ENCODE results near the gene RABGAP1L. TPM values are rescaled to one million over a fixed set of nuclear protein-coding genes. Genes with fewer than 3 reads are reported as not detected.
"Not testable (repeated sequence)": the region's sequence is repeated elsewhere in the genome, so short reads cannot be mapped to it uniquely, and the experiment has no call there.

Gene RABGAP1L
- total RNA-seq, 1 experiment from 2014 or later = 20.8 TPM

DNA sequence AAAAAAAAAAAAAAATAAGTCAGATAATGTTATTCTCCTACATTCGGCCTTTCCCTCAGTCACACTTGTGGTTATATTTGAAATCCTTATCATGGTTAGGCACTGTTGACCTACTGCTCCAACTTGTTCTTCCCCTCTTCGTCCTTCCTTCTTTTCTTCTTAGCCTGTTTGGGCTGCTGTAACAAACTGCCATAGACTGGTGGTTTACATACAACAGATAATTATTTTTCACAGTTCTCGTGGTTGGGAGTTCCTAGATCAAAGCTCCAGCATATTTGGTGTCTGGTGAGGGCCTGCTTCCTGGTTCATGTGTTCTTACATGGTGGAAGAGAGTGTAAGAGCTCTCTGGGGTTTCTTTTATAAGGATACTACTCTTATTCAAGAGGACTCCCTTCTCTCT, 73.4 kb downstream of the RABGAP1L start:
- no peak for DNase-seq (ENCODE audit: extremely low read depth, low read depth)

DNA sequence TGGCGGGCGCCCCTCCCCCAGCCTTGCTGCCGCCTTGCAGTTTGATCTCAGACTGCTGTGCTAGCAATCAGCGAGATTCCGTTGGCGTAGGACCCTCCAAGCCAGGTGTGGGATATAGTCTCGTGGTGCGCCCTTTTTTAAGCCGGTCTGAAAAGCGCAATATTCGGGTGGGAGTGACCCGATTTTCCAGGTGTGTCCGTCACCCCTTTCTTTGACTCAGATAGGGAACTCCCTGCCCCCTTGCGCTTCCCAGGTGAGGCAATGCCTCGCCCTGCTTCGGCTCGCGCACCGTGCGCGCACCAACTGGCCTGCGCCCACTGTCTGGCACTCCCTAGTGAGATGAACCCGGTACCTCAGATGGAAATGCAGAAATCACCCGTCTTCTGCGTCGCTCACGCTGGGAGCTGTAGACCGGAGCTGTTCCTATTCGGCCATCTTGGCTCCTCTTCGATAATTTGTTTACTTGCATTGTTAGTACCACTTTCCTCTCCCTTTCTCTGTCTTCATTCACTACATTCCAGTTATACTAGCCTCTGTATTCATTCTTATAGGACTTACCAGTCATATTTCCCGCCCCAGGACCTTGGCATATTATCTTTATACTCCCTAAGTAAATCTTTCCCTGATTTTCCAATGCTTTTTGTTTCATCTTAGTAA, 79.7 kb downstream of the RABGAP1L start:
- peak; percentile 28 for DNase-seq (ENCODE audit: extremely low read depth, low read depth)

DNA sequence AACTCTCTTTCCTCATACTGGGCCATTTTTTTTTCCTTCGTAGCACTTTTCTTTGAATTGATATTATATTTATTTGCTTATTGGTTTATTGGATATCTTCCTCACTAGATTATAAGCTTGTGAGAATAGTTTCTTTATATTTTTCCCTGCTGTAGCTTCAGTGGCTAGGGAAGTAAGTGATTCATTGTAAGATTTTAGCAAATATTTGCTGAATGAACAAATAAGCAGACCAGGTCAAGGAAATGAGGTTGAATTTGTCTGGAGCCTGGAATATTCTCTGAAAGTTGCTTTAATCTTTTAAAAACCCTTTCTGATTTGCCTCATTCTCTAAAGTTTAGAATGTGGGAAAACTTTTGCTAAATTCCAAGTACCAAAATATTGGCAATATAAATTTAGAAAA, 80.2 kb downstream of the RABGAP1L start:
- peak; percentile 2 for DNase-seq (ENCODE audit: extremely low read depth, low read depth)

DNA sequence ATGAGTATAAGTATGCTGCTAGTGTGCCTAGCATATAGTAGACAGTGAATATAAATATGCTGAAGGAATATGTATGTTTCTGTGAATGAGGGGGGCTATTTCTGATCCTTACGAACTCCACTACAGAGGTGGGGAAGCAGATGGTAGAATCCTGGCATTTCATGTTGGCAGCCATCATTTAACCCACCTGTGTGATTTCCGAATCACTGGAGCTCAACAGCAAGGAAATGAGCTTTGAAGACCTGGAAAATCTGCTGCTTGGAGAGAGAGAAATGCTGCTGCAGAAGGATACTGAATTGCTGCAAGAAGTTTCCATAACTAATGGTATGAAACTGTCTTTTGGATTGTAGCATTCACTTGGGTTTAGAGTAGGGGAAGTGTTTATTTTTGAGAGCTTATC, 83.5 kb downstream of the RABGAP1L start:
- DNase-seq (ENCODE audit: extremely low read depth, low read depth) = no peak

DNA sequence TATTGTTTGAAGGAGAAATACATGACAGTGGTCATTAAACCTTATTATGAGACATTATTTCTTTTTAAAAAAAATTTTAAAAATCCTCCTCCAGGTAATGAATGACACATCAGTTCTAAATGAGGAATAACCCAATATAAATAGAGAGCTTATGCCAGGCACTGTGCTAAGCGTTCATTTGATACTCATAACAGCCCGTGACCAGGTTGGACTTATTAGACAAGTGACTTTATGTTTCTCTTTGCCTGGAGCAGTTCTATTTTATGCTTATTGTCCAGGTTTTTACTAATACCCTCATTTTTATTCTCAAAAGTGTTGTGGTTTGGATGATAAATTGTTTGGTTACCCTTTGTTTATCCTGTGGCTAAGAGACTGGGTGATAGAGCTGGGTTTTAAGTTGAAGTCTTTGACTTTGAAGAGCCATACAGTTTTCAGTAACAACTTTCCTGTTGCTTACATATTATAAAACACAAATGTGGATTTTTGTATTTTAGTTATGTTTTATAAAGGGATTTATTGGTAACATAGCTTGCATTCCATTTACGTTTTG, 84.2 kb downstream of the RABGAP1L start:
- no peak for DNase-seq (ENCODE audit: extremely low read depth, low read depth)

DNA sequence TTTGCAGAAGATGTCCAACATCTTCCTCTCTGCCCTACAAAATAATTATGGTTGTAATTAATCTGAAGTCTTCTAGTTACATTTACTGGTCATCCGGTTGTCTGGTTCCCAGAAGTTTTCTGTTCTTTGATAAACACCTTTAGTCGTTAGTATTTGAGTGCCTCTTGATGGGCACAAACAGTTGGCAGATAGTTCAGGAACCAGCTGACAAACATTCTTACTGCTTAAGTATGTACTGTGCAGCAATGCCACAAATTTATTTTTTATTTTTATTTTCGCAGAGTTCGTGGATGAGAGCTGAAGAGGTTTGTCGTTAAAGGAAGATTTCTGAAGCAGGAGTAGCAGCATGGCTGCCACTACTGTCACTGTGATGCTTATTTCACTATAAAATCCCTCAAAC, 84.7 kb downstream of the RABGAP1L start:
- no peak for DNase-seq (ENCODE audit: extremely low read depth, low read depth)

DNA sequence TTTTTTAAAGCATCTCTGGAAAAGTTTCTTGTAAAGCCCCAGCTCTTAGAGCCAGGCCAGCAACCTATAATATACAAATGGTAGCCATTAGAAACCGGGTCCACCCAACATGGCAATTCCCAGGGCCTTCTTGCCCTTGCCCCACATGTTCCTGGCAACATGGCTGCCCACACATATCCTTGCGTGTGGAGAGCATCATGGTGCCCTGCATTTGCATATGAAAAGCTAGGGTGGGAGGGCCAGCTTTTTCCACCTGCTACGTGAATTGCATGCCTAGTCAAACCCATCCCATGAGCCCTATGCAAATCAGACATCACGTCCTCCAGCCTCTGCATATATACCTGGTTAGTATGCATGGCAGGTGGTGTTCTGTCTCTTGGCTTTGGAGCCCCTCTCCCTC, 88.2 kb downstream of the RABGAP1L start:
- DNase-seq (ENCODE audit: extremely low read depth, low read depth) = no peak

DNA sequence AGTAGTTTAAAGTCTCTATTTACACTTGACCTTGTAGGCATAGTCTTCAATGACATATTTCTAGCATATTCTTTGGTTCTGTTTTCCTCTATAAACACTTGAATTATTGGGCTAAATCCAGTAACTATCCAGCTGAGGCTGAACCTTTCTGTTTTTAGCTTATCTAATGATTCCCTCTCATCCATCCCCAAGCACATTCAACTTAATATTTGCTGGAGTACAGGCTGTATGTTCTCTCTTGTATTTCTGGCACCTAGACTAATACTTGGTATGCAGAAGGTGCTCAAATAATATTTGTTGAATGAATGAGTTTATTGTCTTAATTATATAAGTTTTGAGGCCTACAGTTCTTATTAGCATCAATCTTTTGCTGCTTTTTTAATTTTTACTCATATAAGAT, 88.7 kb downstream of the RABGAP1L start:
- DNase-seq (ENCODE audit: extremely low read depth, low read depth) = no peak

DNA sequence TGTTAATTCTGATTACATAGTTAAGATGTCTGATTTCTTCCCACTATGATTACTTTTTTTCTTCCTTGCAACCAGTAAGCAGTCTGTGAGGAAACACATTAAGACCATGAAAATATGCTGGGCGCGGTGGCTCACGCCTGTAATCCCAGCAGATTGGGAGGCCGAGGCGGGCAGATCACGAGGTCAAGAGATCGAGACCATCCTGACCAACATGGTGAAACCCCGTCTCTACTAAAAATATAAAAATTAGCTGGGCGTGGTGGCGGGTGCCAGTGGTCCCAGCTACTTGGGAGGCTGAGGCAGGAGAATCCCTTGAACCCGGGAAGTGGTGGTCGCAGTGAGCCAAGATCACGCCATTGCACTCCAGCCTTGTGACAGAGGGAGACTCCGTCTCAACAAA, 97.1 kb downstream of the RABGAP1L start:
- not testable (repeated sequence) for DNase-seq (ENCODE audit: extremely low read depth, low read depth)

DNA sequence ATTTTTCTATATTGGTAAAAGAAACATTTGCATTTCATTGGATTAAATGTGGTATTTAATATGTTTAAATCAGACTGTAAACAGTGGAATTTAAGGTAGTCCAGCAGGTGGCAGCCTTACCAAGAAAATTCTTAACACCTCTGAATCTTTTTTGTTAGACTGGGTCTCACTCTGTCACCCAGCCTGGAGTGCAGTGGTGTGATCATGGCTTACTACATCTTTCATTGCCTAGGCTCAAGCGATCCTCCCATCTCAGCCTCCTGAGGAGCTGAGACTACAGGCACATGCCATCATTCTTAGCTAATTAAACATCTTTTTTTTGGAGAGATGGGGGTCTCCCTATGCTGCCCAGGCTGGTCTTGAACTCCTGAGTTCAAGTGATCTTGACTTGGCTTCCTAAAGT, 98.8 kb downstream of the RABGAP1L start:
- peak; percentile 47 for DNase-seq (ENCODE audit: extremely low read depth, low read depth)

DNA sequence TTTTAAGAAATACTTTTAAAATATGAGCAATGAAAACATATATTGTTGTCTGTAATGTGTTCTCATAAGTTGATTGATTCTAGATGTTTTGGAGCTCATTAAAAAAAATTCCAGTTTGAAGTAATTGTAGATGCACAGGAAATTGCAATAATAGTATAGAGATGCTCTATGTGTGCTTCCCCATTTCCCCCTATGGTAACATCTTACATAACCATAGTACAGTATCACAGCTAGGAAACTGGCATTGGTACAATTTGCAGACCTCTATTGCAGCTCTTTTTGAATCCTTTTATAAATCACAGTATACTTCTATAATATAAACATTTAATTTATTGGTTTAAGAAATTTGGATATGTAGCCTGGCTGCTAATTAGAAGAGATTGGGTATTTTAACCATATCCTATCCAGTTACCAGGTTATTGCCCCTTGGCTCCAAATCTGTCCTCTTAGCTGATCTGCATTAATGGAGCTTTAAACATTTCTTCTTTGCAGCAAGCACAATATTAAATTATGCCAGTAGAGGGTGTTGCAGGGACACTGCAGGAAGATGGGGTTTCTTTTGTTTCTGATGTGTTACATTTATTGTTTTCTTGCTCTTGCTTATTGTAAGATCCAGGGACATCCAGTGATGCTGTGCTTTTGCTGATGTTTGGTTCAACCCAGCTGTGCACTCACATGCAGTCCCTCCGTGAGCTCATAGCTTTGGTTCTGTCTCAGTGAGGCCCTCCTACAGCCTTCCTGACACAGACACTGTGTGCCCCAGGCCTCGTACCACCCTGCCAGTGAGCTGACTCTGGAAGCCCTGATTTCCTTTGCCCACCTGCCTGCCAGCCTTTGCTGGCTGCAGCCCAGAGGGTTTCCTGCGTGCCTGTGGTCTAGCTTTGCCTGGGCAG, 103.3 kb downstream of the RABGAP1L start:
- peak; percentile 38 for DNase-seq (ENCODE audit: extremely low read depth, low read depth)

DNA sequence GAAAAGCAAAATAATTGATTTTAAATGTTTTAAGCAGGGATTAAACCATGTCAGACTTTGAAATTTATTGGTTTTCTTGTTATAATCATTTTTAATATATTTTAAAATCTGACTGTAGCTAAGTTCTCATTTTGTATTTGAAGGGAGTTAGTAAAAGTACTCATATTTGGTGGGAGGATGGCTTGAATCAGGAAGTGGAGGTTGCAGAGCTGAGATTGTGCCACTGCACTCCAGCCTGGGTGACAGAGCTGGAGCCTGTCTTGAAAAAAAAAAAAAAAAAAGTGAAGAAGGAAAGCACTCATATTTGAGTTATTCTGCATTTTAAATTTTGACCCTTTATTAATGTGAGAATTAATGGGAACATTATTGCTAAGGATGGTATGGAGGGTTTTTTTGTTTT, 106.0 kb downstream of the RABGAP1L start:
- DNase-seq (ENCODE audit: extremely low read depth, low read depth) = no peak

DNA sequence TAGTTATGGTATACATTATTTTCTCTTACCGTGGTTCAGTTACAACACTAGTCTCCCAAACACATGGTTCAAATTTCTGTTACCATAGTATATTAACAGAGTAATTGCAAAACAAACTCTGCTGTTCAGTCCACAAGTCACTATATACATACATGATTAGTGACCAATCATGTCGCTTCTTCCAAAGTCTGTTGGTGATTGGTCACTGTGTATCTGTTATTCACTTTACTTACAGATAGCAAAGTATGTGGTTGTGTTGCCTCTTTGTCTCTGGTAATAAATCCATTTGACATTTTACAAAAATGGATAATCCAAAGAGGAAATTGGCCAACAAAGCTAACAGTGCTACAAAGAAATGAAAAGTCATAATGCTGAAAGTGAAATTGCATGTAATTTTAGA, 107.2 kb downstream of the RABGAP1L start:
- DNase-seq (ENCODE audit: extremely low read depth, low read depth) = no peak

DNA sequence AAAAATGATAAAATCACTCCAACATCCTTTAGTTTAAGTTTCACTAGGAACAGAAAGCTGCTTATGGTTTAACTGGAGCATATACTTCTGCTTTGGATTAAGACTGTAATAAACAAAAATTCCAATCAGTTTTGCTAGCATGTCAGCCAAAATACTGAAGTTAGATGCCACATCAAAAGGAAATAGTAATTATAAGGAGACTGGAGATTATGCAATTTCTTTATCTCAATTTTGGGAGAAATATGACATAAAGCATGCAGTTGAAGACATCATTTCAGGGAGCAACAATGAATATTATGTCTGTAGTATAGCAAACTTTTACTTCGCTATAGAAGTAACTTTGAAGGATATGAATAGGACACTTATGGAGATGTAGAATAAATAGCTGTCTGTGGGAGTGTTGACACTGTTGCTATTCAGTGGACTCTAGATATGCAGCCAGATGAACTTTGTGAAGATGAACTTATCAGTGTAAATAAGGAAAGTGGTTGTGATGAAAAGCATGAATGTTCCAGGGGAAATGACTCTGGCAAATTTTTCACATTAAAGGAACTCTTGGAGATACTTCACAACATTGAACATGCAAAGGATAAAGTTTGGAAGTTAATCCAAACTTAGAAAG, 107.8 kb downstream of the RABGAP1L start:
- no peak for DNase-seq (ENCODE audit: extremely low read depth, low read depth)

DNA sequence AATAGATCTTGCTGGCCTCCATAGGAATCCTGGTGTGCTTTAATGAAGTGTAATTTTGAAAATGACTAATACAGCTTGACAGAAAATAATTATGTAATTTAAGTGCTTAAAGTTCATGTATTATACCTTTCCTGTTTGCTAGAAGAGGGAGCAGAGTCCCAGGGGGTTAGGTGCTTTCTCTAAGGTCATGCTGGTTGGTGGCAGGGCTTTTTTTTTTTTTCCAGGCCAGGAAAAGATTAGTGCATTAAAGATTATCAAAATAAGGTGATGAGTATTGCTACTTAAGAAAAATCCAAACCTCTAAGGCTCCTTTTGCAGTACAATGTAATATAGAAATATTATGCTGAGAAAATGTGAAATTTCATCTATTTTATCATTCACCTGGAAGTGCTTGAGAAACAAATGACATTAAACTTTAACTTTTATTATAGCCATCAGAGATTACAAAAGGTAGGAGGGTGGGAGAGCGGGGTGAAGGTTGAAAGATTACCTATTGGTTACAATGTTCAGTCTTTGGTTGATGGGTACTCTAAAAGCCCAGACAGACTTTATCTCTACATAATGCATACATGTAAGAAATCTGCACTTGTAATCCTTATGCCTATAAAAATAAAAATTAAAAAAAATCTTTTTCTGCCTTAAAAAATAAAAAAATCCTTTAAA, 110.8 kb downstream of the RABGAP1L start:
- DNase-seq (ENCODE audit: extremely low read depth, low read depth) = no peak

DNA sequence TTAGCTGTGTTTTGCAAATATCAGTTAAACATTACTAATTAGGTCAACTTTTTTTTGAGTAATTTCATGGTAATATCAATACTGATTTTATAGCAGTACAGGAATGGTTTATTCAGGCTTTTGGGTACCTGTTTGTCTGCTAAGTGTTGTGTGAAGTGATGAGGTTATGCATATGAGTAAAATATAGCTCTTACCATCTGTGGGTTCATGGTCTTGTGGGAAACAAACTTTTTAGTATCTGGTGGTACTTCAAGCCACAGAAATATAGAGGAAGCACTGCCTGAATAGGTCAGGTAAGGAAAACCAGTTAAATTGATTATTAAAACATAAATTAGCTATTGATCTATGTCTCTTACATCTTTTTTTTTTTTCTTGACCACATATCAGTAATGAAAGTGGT, 113.9 kb downstream of the RABGAP1L start:
- no peak for DNase-seq (ENCODE audit: extremely low read depth, low read depth)

DNA sequence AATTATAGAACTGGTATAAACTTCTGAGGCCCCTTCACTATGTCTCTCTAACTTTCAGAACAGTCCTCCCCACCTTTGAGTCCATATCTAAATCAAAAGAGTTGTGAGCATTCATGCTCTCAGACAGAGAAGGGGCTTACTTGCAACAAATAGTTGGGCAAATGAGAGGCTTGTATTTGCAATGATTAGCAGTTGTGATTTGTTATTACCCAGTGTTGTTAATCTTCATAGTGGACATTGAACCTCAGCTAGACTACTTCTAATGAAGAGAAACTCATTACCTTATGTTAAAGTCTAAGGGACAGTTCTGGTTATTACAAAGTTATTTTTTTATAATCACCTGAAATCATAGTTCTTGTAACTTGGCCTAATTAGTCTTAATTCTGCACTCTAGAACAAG, 114.5 kb downstream of the RABGAP1L start:
- DNase-seq (ENCODE audit: extremely low read depth, low read depth) = no peak

DNA sequence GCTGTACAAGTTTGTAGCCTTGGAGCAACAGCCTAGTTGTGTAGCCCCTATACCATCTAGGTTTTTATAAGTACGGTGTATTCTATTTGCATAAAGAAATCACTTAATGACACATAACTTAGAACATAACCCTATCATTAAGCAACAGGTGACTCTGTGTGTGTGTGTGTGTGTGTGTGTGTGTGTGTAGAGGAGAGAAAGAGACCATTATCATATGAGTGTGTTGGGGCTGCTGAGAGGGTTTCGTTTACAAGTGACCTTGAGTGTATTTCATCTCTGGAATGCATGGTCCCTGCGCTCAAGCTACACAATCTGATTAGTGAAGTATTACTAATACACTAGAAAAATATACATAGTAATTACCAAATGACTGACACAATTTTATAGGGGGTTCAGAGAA, 115.1 kb downstream of the RABGAP1L start:
- no peak for DNase-seq (ENCODE audit: extremely low read depth, low read depth)

DNA sequence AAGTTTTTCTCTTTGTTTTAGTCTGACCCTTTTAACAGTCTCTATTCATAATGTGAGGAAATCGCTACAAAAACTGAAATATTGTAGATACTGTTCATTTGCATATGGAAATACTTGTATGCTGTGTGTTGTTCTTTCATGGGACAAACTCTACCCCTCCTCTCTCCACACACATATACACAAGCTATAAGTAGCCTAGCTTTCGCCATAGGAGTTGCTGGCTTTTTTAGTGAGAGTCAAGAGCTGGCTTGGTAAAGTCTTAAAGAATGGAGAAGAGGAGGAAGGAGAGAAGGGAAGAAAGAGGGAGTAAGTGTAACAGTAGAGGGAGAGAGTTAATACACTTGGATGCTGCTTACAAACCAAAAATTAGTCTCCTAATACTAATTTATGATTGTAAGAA, 115.6 kb downstream of the RABGAP1L start:
- no peak for DNase-seq (ENCODE audit: extremely low read depth, low read depth)

DNA sequence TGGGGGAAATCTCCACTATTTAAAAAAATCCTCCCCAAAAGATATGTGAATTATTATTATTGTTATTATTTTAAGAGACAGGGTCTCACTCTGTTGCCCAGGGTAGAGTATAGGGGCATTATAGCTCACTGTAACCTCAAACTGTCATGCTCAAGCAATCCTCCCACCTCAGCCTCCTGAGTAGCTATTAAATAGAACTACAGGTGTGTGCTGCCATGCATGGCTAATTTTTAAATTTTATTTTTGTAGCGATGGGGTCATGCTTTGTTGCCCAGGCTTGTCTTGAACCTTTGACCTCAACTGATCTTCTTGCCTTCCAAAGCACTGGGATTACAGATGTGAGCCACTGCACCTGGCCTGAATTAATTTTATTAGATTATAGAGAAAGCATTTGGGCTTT, 116.8 kb downstream of the RABGAP1L start:
- no peak for DNase-seq (ENCODE audit: extremely low read depth, low read depth)

DNA sequence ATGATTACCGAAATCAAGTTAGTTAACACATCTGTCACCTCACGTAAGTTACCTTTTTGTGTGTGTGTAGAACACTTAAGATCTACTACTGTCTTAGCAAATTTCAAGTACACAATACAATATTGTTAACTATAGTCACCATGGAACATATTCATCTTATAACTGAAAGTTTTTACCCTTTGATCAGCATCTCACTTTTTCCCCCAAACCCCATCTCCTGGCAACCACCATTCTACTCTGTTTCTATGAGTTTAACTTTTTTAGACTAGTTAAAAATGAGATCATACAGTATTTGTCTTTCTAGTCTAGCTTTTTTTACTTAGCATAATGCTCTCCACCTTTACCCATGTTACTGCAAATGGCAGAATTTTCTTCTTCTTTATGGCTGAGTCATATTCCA, 124.7 kb downstream of the RABGAP1L start:
- no peak for DNase-seq (ENCODE audit: extremely low read depth, low read depth)
